GM19043 (cell line): Measurements from ENCODE around the gene TDRD10.

Source experiments
- ATAC-seq: cut with Tn5 transposase; IDR thresholded peaks from one replicate; pipeline ENCODE4 v1.9.1; 2021; ENCODE audit warnings: low read depth; ENCODE audit not compliant: unreplicated experiment

Gene TDRD10

GRCh38 chr1:154575147-154575927, 73.3 kb downstream of the TDRD10 start:
- ATAC-seq: no peak

- ATAC-seq: no peak
These were observed 74.0 kb downstream of the TDRD10 start for GRCh38 chr1:154575951-154576566.

- ATAC-seq: no peak
These were observed 75.5 kb downstream of the TDRD10 start for GRCh38 chr1:154577346-154578057.

- ATAC-seq: no peak
These were observed 76.0 kb downstream of the TDRD10 start for GRCh38 chr1:154578058-154578418.

DNA sequence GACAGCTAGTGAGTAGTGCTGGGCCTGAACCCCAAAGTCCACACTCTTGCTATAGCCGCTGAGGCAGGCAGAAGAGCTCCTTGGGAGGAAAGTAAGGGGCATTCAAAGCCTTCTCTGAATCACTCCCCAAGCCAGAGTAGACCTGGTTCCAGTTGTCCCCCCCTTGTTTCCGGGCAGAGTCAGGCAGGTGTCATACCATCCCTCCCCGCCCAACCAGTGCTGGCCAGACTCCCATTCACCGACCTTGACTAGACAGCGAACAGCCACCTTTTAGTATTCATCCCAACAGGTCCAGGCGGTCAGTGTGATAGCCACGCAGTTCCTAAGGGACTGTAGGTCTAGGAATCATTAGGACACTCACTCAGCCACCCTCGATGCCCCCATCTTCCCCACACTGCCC, 77.4 kb downstream of the TDRD10 start:
- ATAC-seq: no peak

- no peak for ATAC-seq
These were observed 79.7 kb downstream of the TDRD10 start for GRCh38 chr1:154581766-154582165.

DNA sequence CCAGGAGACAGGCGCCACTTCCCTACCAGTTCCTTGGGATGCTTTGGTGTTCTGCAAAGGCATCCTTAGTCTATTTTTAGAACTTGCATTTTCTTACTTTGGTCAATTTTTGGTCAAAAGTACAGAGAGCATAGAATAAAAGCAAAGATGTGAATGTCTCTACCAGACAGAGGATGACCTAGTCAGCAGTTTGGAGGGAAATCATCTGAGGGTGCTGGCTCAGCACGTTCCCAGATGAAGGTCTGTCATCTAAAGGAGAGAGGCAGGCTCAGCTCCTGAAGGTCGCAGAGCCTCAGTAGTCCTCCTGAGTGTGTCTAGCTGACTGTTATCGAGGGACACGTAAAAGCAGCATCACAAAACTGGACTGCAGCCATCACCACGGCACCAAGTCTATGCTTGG, 80.9 kb downstream of the TDRD10 start:
- ATAC-seq: no peak

DNA sequence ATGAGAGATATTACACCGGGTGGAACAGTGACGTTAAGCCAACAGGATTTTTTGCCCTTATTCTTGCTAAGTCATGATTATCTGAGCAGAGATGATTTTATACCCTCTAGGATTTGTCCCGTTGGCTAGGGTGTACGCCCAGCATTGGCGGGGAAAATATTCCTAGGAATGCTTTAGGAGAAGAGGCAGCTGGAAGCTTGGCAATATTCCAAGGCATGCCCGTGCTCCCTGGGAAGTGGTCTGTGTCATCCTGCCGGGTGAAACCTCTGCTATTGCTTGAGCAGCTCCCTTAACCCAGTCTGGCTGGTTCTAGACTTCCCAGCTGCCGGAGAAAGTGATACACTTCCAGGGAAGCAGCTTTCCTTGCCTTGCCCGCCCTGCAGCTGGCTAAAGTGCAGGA, 81.8 kb downstream of the TDRD10 start:
- ATAC-seq: no peak

DNA sequence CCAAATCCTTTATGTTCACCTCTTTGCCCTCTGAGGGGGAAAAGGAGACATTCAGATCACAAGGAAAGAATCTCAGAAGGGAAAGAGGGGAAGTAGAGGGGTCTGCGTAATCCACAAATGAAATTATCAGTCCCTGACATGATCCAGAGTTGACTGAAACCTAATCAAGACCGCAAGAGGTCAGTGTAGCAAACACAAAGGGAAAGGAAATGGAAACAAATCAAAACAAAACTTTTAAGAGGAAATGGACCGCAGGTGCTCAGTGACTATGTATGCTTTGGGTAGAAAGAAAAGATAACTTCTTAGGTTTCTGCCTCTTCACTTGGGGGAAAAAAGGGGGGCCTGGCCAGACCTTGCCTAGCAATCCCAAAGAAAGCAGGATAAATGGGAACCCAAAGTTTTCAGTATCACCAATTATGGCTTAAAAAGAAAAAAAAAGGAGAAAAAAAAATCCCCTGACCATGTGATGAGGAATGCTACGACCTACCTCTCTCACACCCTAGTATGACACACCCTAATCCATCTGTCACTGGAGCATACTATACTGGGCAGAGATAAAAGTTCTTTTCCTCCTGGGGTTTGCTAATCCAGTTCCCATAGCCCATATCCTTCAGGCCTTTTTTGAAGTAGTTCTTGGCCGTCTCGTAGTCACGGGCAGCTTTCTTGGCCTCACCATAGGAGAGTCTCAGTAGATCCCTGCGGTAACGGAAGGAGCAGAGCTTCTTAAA, 82.4 kb downstream of the TDRD10 start:
- no peak for ATAC-seq

DNA sequence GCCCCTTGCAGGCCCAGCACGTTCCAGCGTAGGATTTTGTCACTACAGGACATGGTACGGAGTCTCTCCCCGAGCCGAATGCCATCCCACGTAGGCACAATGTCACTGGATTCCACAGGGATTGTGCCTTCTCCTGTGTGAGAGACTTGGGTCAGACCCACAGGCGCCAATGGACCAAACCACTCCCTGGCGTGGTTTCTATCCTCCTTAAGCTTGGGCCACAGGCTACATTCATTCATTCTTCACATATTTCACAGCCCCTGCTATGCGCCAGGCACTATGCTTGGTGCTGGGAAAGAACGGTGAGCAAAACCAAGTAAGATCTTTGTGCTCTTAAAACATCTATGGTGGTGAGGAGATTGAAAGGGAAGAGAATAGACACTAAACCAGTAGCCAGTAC, 84.2 kb downstream of the TDRD10 start:
- ATAC-seq: no peak

DNA sequence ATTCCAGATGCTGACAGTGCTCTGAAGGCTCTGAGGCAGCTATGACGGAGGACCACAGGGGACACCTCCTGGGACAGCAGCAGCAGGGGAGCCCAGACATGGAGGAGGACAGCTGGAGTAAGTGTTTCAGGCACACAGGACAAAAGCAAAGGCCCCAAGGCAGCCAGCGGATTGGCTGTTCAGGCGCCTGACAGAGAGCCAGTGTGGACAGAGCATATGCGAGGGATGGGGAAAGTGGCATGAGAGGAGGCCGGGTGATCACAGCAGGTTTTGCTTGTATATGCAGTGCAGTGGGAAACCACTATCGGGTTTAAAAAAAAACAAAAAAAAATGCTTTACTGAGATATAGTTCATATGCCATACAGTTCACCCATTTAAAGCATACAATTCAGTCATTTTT, 84.6 kb downstream of the TDRD10 start:
- ATAC-seq: no peak

- no peak for ATAC-seq
These were observed 87.8 kb downstream of the TDRD10 start for GRCh38 chr1:154589780-154590179.

- ATAC-seq: no peak
These were observed 88.7 kb downstream of the TDRD10 start for GRCh38 chr1:154590756-154591155.

DNA sequence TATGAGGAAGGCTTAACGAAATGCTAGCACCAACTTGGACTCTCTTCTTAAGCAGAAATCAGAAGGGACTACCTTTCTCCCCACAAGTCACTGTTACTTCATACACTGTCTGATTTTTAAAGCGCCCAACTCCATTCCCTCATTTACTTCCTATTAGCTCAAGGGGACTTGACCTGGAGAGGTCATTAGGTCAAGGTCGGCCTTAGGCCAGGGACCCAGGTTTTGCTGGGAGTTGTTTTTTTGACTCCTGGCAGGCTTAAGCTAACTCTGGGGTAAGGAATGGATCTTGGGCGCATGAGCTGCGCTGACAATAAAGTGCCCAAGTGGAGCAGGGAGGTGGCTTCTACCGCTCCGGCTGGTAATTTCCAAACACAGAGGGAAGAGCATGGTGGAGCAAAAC, 89.2 kb downstream of the TDRD10 start:
- ATAC-seq: no peak

- ATAC-seq: no peak
These were observed 91.4 kb downstream of the TDRD10 start for GRCh38 chr1:154593390-154593789.

GRCh38 chr1:154594811-154595210, 92.8 kb downstream of the TDRD10 start:
- no peak for ATAC-seq

DNA sequence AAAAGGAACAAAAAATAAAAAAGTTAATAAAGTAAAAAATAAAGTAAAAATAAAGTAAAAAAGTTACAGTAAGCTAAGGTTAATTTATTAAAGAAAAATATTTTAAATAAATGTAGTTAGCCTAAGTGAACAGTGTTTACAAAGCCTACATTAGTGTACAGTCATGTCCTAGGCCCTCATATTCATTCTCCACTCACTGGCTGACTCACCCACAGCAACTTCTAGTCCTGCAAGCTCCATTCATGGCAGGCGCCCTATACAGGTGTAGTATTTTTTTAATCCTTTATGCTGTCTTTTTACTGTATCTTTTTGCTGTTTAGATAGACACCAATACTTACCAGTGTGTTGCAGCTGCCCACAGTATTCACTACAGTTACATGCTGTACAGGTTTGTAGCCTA, 93.6 kb downstream of the TDRD10 start:
- ATAC-seq: no peak
